Endothelial cell of umbilical vein (primary cell): Measurements from ENCODE around the gene FTSJ1. TPM values are rescaled to one million over a fixed set of nuclear protein-coding genes. Genes with fewer than 3 reads are reported as not detected.

Experiments
- BruUV-seq: library from RNA; stranded (reverse); fragments of 400-500 nt; replicated peaks from 2 replicates; lab custom pipeline; 2021; lab: Mats Ljungman, UMichigan
- CTCF ChIA-PET: fragments of 300-600, 350-600 bp; sonication (Branson Sonifier 250); formaldehyde crosslinking; loops from one replicate; lab custom pipeline; 2021; ENCODE audit warnings: antibody characterized with exemption, inconsistent platforms; lab: Charles Lee
- POLR2A ChIA-PET: fragments of 300-600, 350-600 bp; sonication (Branson Sonifier 250); formaldehyde crosslinking; loops from one replicate; lab custom pipeline; 2021; ENCODE audit warnings: antibody characterized with exemption, inconsistent platforms; lab: Charles Lee
- DNase-seq: peaks from one replicate; pipeline ENCODE4 v3.0.0-alpha.2; 2011; ENCODE audit warnings: low read depth, low spot score
- FAIRE-seq: peaks from 2 replicates; lab custom pipeline; 2011; peaks lifted over from hg19 to GRCh38; lab: Jason Lieb, UNC
- H2AFZ ChIP-seq: 2 replicates; pipeline ENCODE4 v1.6.0; 2012; ENCODE audit warnings: low read depth, low read length, control low read depth, inconsistent platforms
- H3K27ac ChIP-seq: 2 replicates; pipeline ENCODE4 v1.5.1; 2011; ENCODE audit warnings: low read depth, mild to moderate bottlenecking, control low read depth, low read length, moderate library complexity; ENCODE audit not compliant: insufficient read depth
- H3K27me3 ChIP-seq, 2 experiments: 2 replicates each; pipeline versions ENCODE4 v1.6.0 to v1.6.1; 2011; ENCODE audit warnings: low read length in 2 of 2, mixed read lengths in 1 of 2; ENCODE audit not compliant: control insufficient read depth in 2 of 2, insufficient read depth in 2 of 2
- H3K36me3 ChIP-seq, 2 experiments: 2 replicates in 1 of 2; 3 replicates in 1 of 2; pipeline ENCODE4 v1.5.1; 2011; ENCODE audit warnings: low read length in 2 of 2, mild to moderate bottlenecking in 1 of 2, moderate library complexity in 1 of 2; ENCODE audit not compliant: control insufficient read depth in 2 of 2, insufficient read depth in 2 of 2; ENCODE audit errors: extremely low read depth in 1 of 2
- H3K4me1 ChIP-seq: 3 replicates; pipeline ENCODE4 v1.5.1; 2011; ENCODE audit warnings: mild to moderate bottlenecking, low read length; ENCODE audit not compliant: control insufficient read depth, insufficient read depth; ENCODE audit errors: extremely low read depth
- H3K4me2 ChIP-seq: 2 replicates; pipeline ENCODE4 v1.6.1; 2011; ENCODE audit warnings: low read length, control low read depth, mixed read lengths; ENCODE audit not compliant: insufficient read depth
- H3K4me3 ChIP-seq, 3 experiments: fragments of 200-600 bp in 1 of 3; sonication (generic), shearing (Covaris generic) in 1 of 3; replicated peaks in 1 of 3; 2 replicates each; pipeline ENCODE4 v1.5.1; 2011 to 2016; ENCODE audit warnings: control low read depth in 3 of 3, low read length in 3 of 3, mild to moderate bottlenecking in 2 of 3, inconsistent platforms in 1 of 3, low read depth in 1 of 3, moderate library complexity in 1 of 3; ENCODE audit not compliant: insufficient read depth in 1 of 3
- H3K79me2 ChIP-seq: 2 replicates; pipeline ENCODE4 v1.6.0; 2012; ENCODE audit warnings: low read length, inconsistent platforms; ENCODE audit not compliant: control insufficient read depth, insufficient read depth
- H3K9ac ChIP-seq: replicated peaks from 2 replicates; pipeline ENCODE3; 2011; ENCODE audit warnings: low read length, control low read depth; ENCODE audit not compliant: insufficient read depth; ENCODE audit errors: extremely low read depth
- H3K9me1 ChIP-seq: replicated peaks from 3 replicates; pipeline ENCODE4 v1.6.0; 2011; ENCODE audit warnings: mild to moderate bottlenecking, low read length; ENCODE audit not compliant: control insufficient read depth, insufficient read depth; ENCODE audit errors: extremely low read depth
- H3K9me3 ChIP-seq: replicated peaks from 2 replicates; pipeline ENCODE4 v1.5.1; 2012; ENCODE audit warnings: low read length, inconsistent platforms; ENCODE audit not compliant: control insufficient read depth, insufficient read depth
- H4K20me1 ChIP-seq: replicated peaks from 2 replicates; pipeline ENCODE3; 2011; ENCODE audit warnings: mild to moderate bottlenecking, low read length; ENCODE audit not compliant: control insufficient read depth, insufficient read depth; ENCODE audit errors: extremely low read depth
- EZH2 ChIP-seq: IDR thresholded peaks from 2 replicates; pipeline ENCODE4 v1.6.1; 2012; ENCODE audit warnings: borderline replicate concordance, low read depth, mild to moderate bottlenecking, moderate library complexity, low read length, inconsistent platforms; ENCODE audit not compliant: severe bottlenecking
- FOS ChIP-seq: IDR thresholded peaks from 2 replicates; pipeline ENCODE4 v1.6.1; 2011; ENCODE audit warnings: mild to moderate bottlenecking, low read length, moderate library complexity, borderline replicate concordance; ENCODE audit not compliant: insufficient read depth
- GATA2 ChIP-seq: IDR thresholded peaks from 2 replicates; pipeline ENCODE4 v1.7.0; 2011; ENCODE audit warnings: low read depth, mild to moderate bottlenecking, moderate library complexity, mixed read lengths, low read length; ENCODE audit not compliant: insufficient read length, insufficient read depth
- JUN ChIP-seq: IDR thresholded peaks from 2 replicates; pipeline ENCODE4 v1.6.1; 2011; ENCODE audit warnings: borderline replicate concordance, low read depth; ENCODE audit not compliant: insufficient read length, insufficient read depth
- MYC ChIP-seq: IDR thresholded peaks from one replicate; pipeline ENCODE4 v1.6.1; 2011; ENCODE audit warnings: mild to moderate bottlenecking, low read depth, low read length
- POLR2A ChIP-seq: IDR thresholded peaks from 2 replicates; pipeline ENCODE4 v1.6.1; 2012; ENCODE audit warnings: low read depth, mild to moderate bottlenecking, control low read depth, low read length
- POLR2AphosphoS5 ChIP-seq: IDR thresholded peaks from 2 replicates; pipeline ENCODE4 v1.6.1; 2012; ENCODE audit warnings: low read depth, mild to moderate bottlenecking, control low read depth, low read length, moderate library complexity; ENCODE audit not compliant: insufficient read depth
- dilution Hi-C: fragments of 300-500 bp; cut with MboI; formaldehyde crosslinking; loops from one replicate; pipeline ENCODE4 v1.15.0; 2019; ENCODE audit warnings: low sequenced_read_pairs; ENCODE audit not compliant: extremely low pct_ligation_motif_present
- intact Hi-C: fragments of 100-400 bp; cut with micrococcal nuclease; formaldehyde crosslinking; loops from one replicate; pipeline ENCODE4 v1.10.0; 2022
- polyA plus RNA-seq, 4 experiments: library from polyadenylated mRNA; depleted of rRNA in 3 of 4; stranded (reverse) in 3 of 4; unstranded in 1 of 4; fragments of >200 nt; gene quantifications; 2 replicates each; pipeline versions ENCODE4 v1.2.1 to v1.2.3, GENCODE V29; 2011 to 2012; ENCODE audit warnings: missing spikeins in 1 of 4
- total RNA-seq: library from RNA; stranded (reverse); gene quantifications from 2 replicates; pipeline ENCODE4 v1.2.3, GENCODE V29; 2021
- TF ChIP-seq, protein P1 (sequence below), 2 donors: IDR thresholded peaks; 1 replicate in 1 of 2; 2 replicates in 1 of 2; pipeline ENCODE4 v1.5.1; 2011; ENCODE audit warnings: low read length in 2 of 2, mild to moderate bottlenecking in 2 of 2, moderate library complexity in 2 of 2, control low read depth in 1 of 2, inconsistent platforms in 1 of 2, low read depth in 1 of 2; ENCODE audit not compliant: insufficient read depth in 1 of 2; ENCODE audit errors: extremely low read depth in 1 of 2
- TF ChIP-seq, protein P2 (sequence below): IDR thresholded peaks from 2 replicates; pipeline ENCODE4 v1.6.1; 2011; ENCODE audit not compliant: insufficient read depth, insufficient read length

The FTSJ1 gene
- total and polyA plus RNA-seq, 2 donors (not counting 3 experiments of a cell fraction or from before 2014, with no cell fraction given), result 59.9 to 63.9 TPM

DNA sequence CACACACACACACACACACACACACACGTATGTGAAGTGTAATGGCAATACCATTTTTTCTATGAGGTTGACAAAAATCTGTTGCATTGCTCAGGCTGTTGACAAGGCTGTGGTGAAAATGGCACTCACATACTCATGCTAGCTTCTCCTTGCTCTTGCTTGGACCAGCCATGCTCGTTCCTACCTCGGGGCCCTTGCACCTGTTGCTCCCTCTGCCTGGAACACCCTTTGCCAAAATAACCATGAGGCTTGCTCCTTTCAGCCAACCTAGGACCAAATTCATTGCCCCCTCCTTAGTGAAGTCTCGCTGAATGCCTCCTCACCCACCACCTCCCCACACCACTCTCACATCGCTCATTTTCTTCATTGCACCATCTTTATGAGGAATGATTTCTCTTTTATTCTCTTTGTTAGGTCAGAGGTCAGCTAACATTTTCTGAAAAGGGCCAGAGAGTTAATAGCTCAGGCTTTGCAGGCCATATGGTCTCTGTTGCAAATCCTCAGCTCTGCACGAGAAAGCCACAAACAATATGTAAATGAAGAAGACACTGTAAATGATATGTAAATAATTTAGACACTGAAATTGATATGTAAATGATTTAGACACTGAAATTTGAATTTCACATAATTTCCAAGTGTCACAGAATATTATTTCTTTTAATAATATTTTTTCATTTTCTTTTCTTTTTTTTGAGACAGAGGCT is 19.2 kb upstream of the FTSJ1 start:
- dilution Hi-C loops (no loop called here), intact Hi-C loops (no loop called here)
- Histone ChIP-seq H3K4me2 (no peak overlapping the region), H3K9ac (no peak overlapping the region), H3K9me1 (no peaks in the 10 kb centered on the region), H3K4me1 (no peaks in the 10 kb centered on the region), H3K9me3 (no peaks in the 10 kb centered on the region), H3K27me3 (no peaks in the 10 kb centered on the region), H3K27ac (no peak overlapping the region), H3K4me3 (no peak overlapping the region), H3K36me3 (no peaks in the 10 kb centered on the region), H2AFZ (no peak overlapping the region), H4K20me1 (no peaks in the 10 kb centered on the region), H3K79me2 (no peaks in the 10 kb centered on the region)
- POLR2A ChIA-PET, result no interaction called here
- no peak for DNase-seq
- FAIRE-seq, result no peak
- no TSS peak for BruUV-seq
- CTCF ChIA-PET, result no interaction called here
- TF ChIP-seq FOS (no peak), EZH2 (no peak), MYC (no peak), POLR2A (no peak), GATA2 (no peak), POLR2AphosphoS5 (no peak), JUN (no peak)
- TF ChIP-seq, protein P1, sequence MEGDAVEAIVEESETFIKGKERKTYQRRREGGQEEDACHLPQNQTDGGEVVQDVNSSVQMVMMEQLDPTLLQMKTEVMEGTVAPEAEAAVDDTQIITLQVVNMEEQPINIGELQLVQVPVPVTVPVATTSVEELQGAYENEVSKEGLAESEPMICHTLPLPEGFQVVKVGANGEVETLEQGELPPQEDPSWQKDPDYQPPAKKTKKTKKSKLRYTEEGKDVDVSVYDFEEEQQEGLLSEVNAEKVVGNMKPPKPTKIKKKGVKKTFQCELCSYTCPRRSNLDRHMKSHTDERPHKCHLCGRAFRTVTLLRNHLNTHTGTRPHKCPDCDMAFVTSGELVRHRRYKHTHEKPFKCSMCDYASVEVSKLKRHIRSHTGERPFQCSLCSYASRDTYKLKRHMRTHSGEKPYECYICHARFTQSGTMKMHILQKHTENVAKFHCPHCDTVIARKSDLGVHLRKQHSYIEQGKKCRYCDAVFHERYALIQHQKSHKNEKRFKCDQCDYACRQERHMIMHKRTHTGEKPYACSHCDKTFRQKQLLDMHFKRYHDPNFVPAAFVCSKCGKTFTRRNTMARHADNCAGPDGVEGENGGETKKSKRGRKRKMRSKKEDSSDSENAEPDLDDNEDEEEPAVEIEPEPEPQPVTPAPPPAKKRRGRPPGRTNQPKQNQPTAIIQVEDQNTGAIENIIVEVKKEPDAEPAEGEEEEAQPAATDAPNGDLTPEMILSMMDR (IDR thresholded peaks at IDR 0.05; ENCODE audit: extremely low read depth in 1 of 2, insufficient read depth in 1 of 2, low read depth in 1 of 2, low read length in 2 of 2), result no peak
- TF ChIP-seq, protein P2, sequence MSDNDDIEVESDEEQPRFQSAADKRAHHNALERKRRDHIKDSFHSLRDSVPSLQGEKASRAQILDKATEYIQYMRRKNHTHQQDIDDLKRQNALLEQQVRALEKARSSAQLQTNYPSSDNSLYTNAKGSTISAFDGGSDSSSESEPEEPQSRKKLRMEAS, result no peak
